GM21367 (cell line): ENCODE results near the gene MAST4.

ENCODE experiments used
- ATAC-seq: cut with Tn5 transposase; IDR thresholded peaks from one replicate; pipeline ENCODE4 v1.9.1; 2021; ENCODE audit not compliant: unreplicated experiment

The MAST4 gene

GRCh38 chr5:66896171-66896570, 300.0 kb downstream of the MAST4 start:
- ATAC-seq: no peak

DNA sequence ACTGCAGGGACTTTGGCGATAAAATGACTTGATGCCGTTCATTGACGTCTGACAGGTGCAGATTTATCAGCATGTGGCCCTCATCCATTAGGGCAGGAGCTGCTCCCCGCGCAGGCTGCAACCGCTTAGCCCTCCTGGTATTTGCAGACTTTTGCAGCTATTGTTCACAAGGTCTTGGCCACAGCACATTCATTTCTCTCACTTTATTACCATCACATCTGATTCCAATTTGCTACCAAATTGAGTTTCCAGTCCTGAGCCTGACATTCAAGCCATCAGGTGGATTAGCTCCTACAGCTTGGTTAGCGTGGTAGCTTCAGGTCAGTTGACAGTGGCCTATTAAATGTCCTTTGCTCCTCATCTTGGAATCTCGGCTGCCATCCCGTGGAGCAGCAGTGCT, 301.2 kb downstream of the MAST4 start:
- ATAC-seq: no peak

- no peak for ATAC-seq
These were observed 302.2 kb downstream of the MAST4 start for GRCh38 chr5:66898241-66898995.

GRCh38 chr5:66903218-66903617, 307.0 kb downstream of the MAST4 start:
- ATAC-seq: no peak

DNA sequence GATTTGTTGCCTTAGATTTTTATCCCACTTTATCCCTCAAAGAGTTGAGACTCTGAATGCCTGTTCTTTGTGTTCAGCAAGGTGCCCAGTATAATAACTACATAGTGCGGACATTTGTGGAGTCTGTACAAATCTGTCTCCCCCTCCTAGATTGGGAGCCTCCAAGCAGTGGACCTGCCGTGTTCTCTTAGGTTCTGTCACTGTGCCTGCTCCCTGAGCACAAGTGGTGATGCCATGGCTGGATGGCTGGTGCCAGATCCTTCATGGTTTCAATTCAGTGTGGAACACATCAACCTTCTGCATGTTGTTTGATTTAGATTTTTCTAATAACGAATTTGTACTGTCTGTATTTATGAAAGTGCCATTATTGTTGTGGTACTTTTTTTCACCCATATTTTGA, 307.5 kb downstream of the MAST4 start:
- no peak for ATAC-seq

- no peak for ATAC-seq
These were observed 308.0 kb downstream of the MAST4 start for GRCh38 chr5:66904189-66904588.

DNA sequence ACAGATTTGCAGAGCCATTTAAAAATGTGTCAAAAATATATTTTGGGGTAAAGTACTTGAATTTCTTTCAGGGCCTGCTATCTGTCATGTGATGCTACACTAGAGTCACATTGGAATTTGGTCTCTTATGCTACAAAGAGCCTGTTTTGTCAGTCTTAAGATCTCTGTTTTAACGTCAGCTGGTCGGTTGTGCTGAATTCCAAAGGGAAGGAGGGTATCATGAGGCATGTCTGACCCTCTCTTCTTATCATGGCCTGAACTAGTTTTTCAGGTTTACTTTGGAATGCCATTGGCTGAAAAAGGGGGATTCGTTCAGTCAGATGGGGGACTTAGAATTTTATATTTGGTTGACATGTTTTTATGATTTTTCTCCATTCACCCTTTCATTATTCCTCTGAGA, 309.8 kb downstream of the MAST4 start:
- no peak for ATAC-seq

DNA sequence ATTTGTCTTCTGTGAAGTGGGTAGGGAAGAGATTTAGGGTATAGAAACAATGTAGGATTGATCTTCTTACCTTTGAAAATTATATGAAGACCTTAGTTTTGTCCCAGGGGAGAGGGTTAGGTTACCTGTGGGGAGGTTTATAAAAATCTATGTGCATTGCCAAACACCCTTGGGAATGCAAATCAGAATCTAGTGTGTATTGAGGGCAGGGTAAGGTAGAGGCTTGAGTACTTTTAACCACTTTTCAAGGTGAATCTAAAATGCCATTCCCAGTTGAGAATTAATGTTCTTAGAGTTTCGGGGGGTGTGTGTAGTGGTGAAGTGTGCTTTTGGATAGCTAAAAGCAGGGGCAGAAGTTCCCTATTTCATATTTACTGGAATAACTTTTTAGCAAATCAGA, 312.0 kb downstream of the MAST4 start:
- no peak for ATAC-seq

DNA sequence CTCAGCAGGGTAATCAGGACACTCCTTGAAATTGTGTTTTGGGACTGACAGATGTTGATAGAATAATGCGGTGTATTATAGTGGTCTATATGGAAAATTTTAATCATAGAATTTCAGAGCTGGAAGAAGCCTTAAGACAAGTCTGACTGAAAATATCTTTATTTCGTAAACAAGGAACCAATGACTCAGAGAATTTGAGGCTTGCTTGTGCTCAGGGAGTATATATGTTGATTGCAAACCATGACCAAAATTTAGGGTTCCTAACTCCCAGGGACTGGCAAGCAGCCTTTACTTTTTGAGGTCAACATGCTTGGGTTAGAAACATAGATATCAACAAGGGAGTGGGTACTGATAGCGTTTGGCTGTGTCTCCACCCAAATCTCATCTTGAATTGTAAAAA, 313.2 kb downstream of the MAST4 start:
- ATAC-seq: no peak

- no peak for ATAC-seq
These were observed 316.6 kb downstream of the MAST4 start for GRCh38 chr5:66912787-66913186.

DNA sequence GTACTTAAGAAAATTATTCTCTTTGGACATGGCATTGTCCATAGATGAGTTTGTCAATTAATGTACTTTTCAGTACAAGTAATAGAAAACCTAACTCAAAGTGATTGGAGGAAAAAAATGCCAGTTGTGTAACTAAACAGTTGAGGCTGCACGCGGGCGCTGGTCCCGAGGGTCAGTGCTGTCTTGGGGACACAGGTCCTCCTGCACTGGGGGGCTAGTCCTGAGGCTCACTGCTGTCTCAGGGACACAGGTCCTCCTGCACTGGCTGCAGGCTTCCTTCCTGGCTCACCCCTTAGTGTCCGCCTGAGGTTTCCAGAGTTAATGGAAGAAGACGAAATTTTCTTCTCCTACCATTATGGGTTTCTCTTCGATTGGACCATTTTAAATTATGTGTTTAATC, 319.3 kb downstream of the MAST4 start:
- ATAC-seq: no peak

- no peak for ATAC-seq
These were observed 326.7 kb downstream of the MAST4 start for GRCh38 chr5:66922881-66923280.

GRCh38 chr5:66923457-66923856, 327.3 kb downstream of the MAST4 start:
- ATAC-seq: no peak

DNA sequence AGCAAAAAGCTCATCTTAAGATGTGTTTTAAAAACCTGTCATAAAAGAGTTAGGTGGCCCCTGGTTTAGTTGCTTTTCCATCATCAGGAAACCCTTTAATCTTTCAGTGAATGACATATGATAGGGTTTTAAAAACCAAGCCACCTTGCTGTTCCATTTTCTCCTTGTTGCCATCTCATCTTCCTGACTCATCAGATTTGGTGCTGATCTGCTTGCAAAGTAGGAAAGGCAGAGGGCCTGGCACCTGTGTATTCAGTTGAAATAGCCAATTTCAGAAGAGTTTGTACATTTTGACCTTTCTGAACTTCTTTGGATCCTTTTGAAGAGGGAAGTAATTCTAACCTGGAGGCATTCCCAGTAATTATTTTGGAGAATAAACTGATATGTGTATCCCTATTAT, 327.7 kb downstream of the MAST4 start:
- no peak for ATAC-seq

DNA sequence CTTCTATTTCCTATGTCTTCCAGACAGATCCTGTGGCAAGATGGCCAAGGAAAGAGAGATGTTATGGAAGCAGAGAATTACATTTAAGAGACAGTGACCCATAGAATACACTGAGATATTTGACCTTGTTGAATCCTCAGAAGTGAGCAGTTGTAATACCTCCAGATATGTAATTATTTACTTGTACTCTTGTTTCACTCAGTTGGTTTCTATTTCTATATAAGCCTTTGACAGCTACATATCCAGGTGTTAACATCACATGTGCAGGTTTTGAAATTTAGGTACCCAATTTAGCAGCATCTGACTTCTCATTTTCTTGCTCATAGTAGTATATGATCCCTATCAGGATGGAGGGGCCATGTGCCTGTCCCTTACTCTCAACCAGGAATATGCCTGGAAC, 330.9 kb downstream of the MAST4 start:
- ATAC-seq: no peak

- ATAC-seq: no peak
These were observed 333.1 kb downstream of the MAST4 start for GRCh38 chr5:66929281-66929680.

DNA sequence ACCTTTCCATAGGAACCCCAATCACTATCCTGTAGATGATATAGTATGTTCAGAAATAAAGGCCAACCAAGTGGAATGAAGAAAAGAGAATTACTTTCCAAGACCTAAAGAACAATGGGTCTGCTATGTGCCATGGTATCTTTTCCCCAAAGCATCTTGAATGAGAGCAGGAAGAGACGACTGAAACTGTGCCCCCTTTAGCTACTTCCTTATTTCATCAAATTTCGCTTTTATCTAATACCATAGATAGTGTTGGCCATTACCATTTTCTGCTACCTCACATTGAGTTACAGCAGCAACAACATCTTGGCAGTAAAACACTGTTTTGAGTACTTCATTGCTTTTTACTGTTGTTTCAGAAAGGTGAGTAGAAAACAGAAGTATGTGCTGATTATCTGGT, 333.8 kb downstream of the MAST4 start:
- ATAC-seq: no peak

DNA sequence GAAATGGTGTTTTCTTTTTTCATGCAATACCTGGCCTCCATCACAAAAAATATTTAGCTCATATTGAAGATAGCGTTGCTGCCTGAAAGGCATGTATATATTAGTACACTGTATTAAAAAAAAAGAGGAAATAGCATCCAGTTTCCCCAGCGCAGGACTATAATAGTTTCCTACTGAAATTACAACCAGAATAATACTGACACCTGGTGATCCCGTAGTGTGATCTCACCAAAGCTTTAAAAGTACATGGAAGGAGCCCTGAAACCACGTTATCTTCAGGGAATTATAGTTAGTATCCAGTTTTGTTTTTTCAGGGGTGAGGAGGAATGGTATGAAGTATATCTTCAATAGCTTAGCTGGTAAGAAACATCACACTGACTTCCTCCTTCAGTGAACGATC, 335.5 kb downstream of the MAST4 start:
- no peak for ATAC-seq

DNA sequence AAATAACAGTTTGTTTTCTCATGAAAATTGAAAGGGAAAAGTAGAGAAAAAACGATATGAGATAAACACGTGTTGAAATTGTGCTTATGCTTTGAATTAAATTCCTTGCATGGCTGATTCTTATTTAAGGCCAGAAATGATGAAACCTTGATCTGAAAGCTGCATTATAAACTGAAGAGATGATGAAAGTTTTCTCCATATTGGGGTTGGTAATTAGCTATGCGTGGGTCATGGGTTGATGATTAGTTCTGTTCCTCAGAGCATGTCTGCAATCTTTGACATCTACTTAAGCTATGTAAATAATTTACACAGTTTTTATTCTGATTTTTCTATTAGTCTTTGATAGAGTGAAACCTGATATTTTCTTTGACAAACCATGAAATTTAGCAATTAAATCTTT, 336.3 kb downstream of the MAST4 start:
- ATAC-seq: no peak

DNA sequence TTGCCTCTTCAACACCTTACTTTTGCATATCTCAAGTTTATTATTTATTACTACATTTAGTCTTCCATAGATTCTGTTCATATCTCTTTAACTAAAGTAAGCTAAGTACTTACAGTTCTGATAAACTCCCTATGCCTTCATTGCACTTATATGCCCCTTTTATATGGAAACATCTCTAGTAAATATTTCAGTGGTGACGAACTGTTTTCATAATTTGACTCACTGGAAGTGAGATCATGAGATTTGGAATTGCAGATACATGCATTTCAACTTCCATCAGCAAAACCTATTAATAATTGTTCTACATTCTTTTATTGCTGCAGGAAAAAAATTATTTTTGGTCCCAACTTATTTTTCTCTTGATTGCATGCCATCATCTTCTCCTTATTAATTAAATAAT, 336.9 kb downstream of the MAST4 start:
- ATAC-seq: no peak

- no peak for ATAC-seq
These were observed 342.9 kb downstream of the MAST4 start for GRCh38 chr5:66939094-66939493.

- peak; percentile 95 for ATAC-seq
These were observed 349.5 kb downstream of the MAST4 start for GRCh38 chr5:66945389-66946349.
